WTC11 (cell line): Measurements from ENCODE around the gene EMX1. TPM values are rescaled to one million over a fixed set of nuclear protein-coding genes. Genes with fewer than 3 reads are reported as not detected.
A peak's percentile ranks its signal among the peaks of the same experiment; 100 is the strongest.

Experiments used
- ATAC-seq: fragments of 200-7000 bp; cut with Tn5 transposase; 2 replicates; pipeline ENCODE4 v1.10.0; 2021; ENCODE audit warnings: mild to moderate bottlenecking, moderate library complexity
- CTCF ChIA-PET: fragments of 300-600 bp; sonication (Branson Sonifier 250); formaldehyde crosslinking; loops from one replicate; lab custom pipeline; 2021; ENCODE audit warnings: antibody characterized with exemption; lab: Charles Lee
- POLR2A ChIA-PET: fragments of 350-600 bp; sonication (Branson Sonifier 250); formaldehyde crosslinking; loops from one replicate; lab custom pipeline; 2021; ENCODE audit warnings: antibody characterized with exemption; lab: Charles Lee
- DNase-seq: peaks from one replicate; pipeline ENCODE4 v3.0.0; 2021; ENCODE audit warnings: low spot score
- H3K27ac Mint-ChIP-seq: 2 replicates; pipeline ENCODE4 v1.8.0; 2021; ENCODE audit warnings: mixed read lengths
- H3K27me3 Mint-ChIP-seq: 2 replicates; pipeline ENCODE4 v1.8.0; 2021; ENCODE audit warnings: low read depth, mild to moderate bottlenecking, moderate library complexity, mixed read lengths
- H3K36me3 Mint-ChIP-seq: 2 replicates; pipeline ENCODE4 v1.8.0; 2021; ENCODE audit warnings: mixed read lengths
- H3K4me1 Mint-ChIP-seq: 2 replicates; pipeline ENCODE4 v1.8.0; 2022; ENCODE audit warnings: mixed read lengths
- H3K4me3 Mint-ChIP-seq: 2 replicates; pipeline ENCODE4 v1.8.0; 2021; ENCODE audit warnings: mild to moderate bottlenecking, moderate library complexity, mixed read lengths
- H3K9me3 Mint-ChIP-seq: 2 replicates; pipeline ENCODE4 v1.8.0; 2021; ENCODE audit warnings: mixed read lengths
- ERG ChIP-seq: fragments of 250-450 bp; sonication (Bioruptor Pico); IDR thresholded peaks from 2 replicates; pipeline ENCODE4 v1.8.0; 2021; ENCODE audit warnings: mild to moderate bottlenecking
- GRHL2 ChIP-seq: fragments of 250-450 bp; sonication (Bioruptor Pico); IDR thresholded peaks from 2 replicates; pipeline ENCODE4 v1.8.0; 2022; ENCODE audit warnings: mild to moderate bottlenecking, moderate library complexity; ENCODE audit not compliant: insufficient replicate concordance, severe bottlenecking
- HMGXB4 ChIP-seq: sonication (generic); formaldehyde crosslinking; IDR thresholded peaks from 2 replicates; pipeline ENCODE4 v1.8.1; 2023; ENCODE audit warnings: mild to moderate bottlenecking, moderate library complexity, missing genetic modification reagents
- MLX ChIP-seq: sonication (generic); formaldehyde crosslinking; IDR thresholded peaks from 2 replicates; pipeline ENCODE4 v1.8.1; 2023; ENCODE audit warnings: mild to moderate bottlenecking, missing genetic modification reagents, moderate library complexity
- NFATC4 ChIP-seq: fragments of 250-450 bp; sonication (Bioruptor Pico); IDR thresholded peaks from 2 replicates; pipeline ENCODE4 v1.9.0; 2021; ENCODE audit warnings: mild to moderate bottlenecking
- NFE2L1 ChIP-seq: sonication (generic); formaldehyde crosslinking; IDR thresholded peaks from 2 replicates; pipeline ENCODE4 v1.8.1; 2023; ENCODE audit warnings: missing genetic modification reagents
- NR1H2 ChIP-seq: sonication (generic); formaldehyde crosslinking; IDR thresholded peaks from 2 replicates; pipeline ENCODE4 v1.9.0; 2021; ENCODE audit warnings: mild to moderate bottlenecking, moderate library complexity, missing genetic modification reagents
- OVOL2 ChIP-seq: fragments of 250-450 bp; sonication (Bioruptor Pico); IDR thresholded peaks from 2 replicates; pipeline ENCODE4 v1.9.0; 2021; ENCODE audit warnings: mild to moderate bottlenecking, borderline replicate concordance
- RORB ChIP-seq: fragments of 250-450 bp; sonication (Bioruptor Pico); IDR thresholded peaks from 2 replicates; pipeline ENCODE4 v1.9.0; 2021; ENCODE audit warnings: mild to moderate bottlenecking
- SMAD4 ChIP-seq: sonication (generic); formaldehyde crosslinking; IDR thresholded peaks from 2 replicates; pipeline ENCODE4 v1.8.0; 2022; ENCODE audit warnings: mild to moderate bottlenecking, missing genetic modification reagents
- SP1 ChIP-seq: sonication (generic); formaldehyde crosslinking; conservative IDR thresholded peaks from 2 replicates; pipeline ENCODE4 v1.8.1; 2022; ENCODE audit warnings: missing genetic modification reagents
- ZBTB21 ChIP-seq: sonication (generic); formaldehyde crosslinking; IDR thresholded peaks from 2 replicates; pipeline ENCODE4 v1.8.1; 2023; ENCODE audit warnings: mild to moderate bottlenecking, missing genetic modification reagents, borderline replicate concordance
- ZNF138 ChIP-seq: sonication (generic); formaldehyde crosslinking; conservative IDR thresholded peaks from 2 replicates; pipeline ENCODE4 v1.8.1; 2022; ENCODE audit warnings: mild to moderate bottlenecking, moderate library complexity, missing genetic modification reagents
- ZNF317 ChIP-seq: sonication (generic); formaldehyde crosslinking; IDR thresholded peaks from 2 replicates; pipeline ENCODE4 v1.8.1; 2023; ENCODE audit warnings: low read depth, mild to moderate bottlenecking, moderate library complexity, missing genetic modification reagents, borderline replicate concordance
- ZNF416 ChIP-seq: fragments of 250-450 bp; sonication (Bioruptor Pico); IDR thresholded peaks from 2 replicates; pipeline ENCODE4 v1.9.0; 2021; ENCODE audit warnings: mild to moderate bottlenecking, inconsistent platforms
- total RNA-seq: library from RNA; stranded (reverse); gene quantifications from 3 replicates; pipeline ENCODE4 v1.2.3, GENCODE V29; 2021

Gene EMX1
- total RNA-seq, 1 experiment from 2014 or later = 3.8 TPM

GRCh38 chr2:72961036-72961720, 43.9 kb downstream of the EMX1 start:
- ChIA-PET POLR2A (interaction anchor here (4.0 kb wide), 1 partner anchor 44 kb away, joined by 30 read pairs; the partner anchor contains the start of gene EMX1), CTCF (interaction anchor here (5.0 to 5.8 kb wide), 3 partner anchors 8 to 67 kb away, joined by 54 to 80 read pairs (median 69); no protein-coding TSS in a partner anchor)
- ATAC-seq (no peak), DNase-seq (no peak)
- no peaks in the 10 kb centered on the region for H3K9me3 Mint-ChIP-seq
- peaks cover 7% of the 10 kb centered on the region for H3K27me3 Mint-ChIP-seq
- TF ChIP-seq NFE2L1 (CRISPR knock-in tag) (no peak), HMGXB4 (CRISPR knock-in tag) (no peak), NFATC4 (CRISPR knock-in tag) (no peak), SP1 (CRISPR knock-in tag) (no peak), RORB (no peak), MLX (CRISPR knock-in tag) (no peak), SMAD4 (no peak), ZNF416 (CRISPR knock-in tag) (no peak), ZBTB21 (CRISPR knock-in tag) (no peak), ERG (CRISPR knock-in tag) (no peak), ZNF317 (CRISPR knock-in tag) (no peak)
- no peak overlapping the region; the same call in 1 of the 2 replicates for H3K27ac Mint-ChIP-seq
- peaks cover 8% of the 10 kb centered on the region for H3K36me3 Mint-ChIP-seq
- peaks cover 53% of the 10 kb centered on the region for H3K4me1 Mint-ChIP-seq
- no peak overlapping the region for H3K4me3 Mint-ChIP-seq

- H3K4me3 Mint-ChIP-seq = no peak overlapping the region
- ATAC-seq = no peak
- peaks cover 7% of the 10 kb centered on the region for H3K36me3 Mint-ChIP-seq
- POLR2A ChIA-PET = interaction anchor here (4.0 kb wide), 1 partner anchor 44 kb away, joined by 30 read pairs; the partner anchor contains the start of gene EMX1
- H3K27me3 Mint-ChIP-seq = peaks cover 7% of the 10 kb centered on the region
- no peak for TF ChIP-seq OVOL2 (CRISPR knock-in tag)
- TF ChIP-seq, all 79 proteins: peak for 0
- DNase-seq = no peak
- no peaks in the 10 kb centered on the region for H3K9me3 Mint-ChIP-seq
- no peak overlapping the region for H3K27ac Mint-ChIP-seq
- H3K4me1 Mint-ChIP-seq = peaks cover 53% of the 10 kb centered on the region
- CTCF ChIA-PET = interaction anchor here (1.3 to 5.8 kb wide), 7 partner anchors 9 to 215 kb away, joined by 5 to 80 read pairs (median 48); partner anchors contain the start of genes EMX1 and SPR
Measured at GRCh38 chr2:72961853-72962468, 44.6 kb downstream of the EMX1 start.

GRCh38 chr2:72962911-72963310, 45.6 kb downstream of the EMX1 start:
- CTCF ChIA-PET = interaction anchor here (0.7 to 5.8 kb wide), 17 partner anchors 10 to 1664 kb away, joined by 3 to 80 read pairs (median 5); partner anchors contain the start of genes EMX1, NOTO and SPR
- DNase-seq (no peak), ATAC-seq (peak; percentile 7)
- peaks cover 3% of the 10 kb centered on the region; the same call in 1 of the 2 replicates for H3K36me3 Mint-ChIP-seq
- H3K4me3 Mint-ChIP-seq = no peak overlapping the region; the same call in 1 of the 2 replicates
- H3K4me1 Mint-ChIP-seq = peaks cover 53% of the 10 kb centered on the region
- H3K27ac Mint-ChIP-seq = peak overlapping the region; percentile 98
- POLR2A ChIA-PET = interaction anchor here (0.5 to 4.0 kb wide), 6 partner anchors 11 to 313 kb away, joined by 3 to 30 read pairs (median 6); partner anchors contain the start of gene EMX1
- no peaks in the 10 kb centered on the region for H3K9me3 Mint-ChIP-seq
- TF ChIP-seq GRHL2 (CRISPR knock-in tag) = no peak
- TF ChIP-seq ZNF138 (CRISPR knock-in tag) = no peak
- TF ChIP-seq NR1H2 (CRISPR knock-in tag) = no peak
- no peak for TF ChIP-seq NFATC4 (CRISPR knock-in tag)
- TF ChIP-seq, all 79 proteins: peak for 0
- peaks cover 7% of the 10 kb centered on the region for H3K27me3 Mint-ChIP-seq
